Right lobe of liver (tissue), 6 donors: ENCODE data around the gene GLA. TPM values are rescaled to one million over a fixed set of nuclear protein-coding genes. Genes with fewer than 3 reads are reported as not detected.
A peak's percentile ranks its signal among the peaks of the same experiment; 100 is the strongest.

Source experiments
- ATAC-seq, 4 donors: fragments of 200-7000 bp; cut with Tn5 transposase; one replicate each; pipeline ENCODE4 v1.9.1; 2020; ENCODE audit warnings: mild to moderate bottlenecking in 4 of 4, moderate library complexity in 4 of 4
- DNase-seq, 3 donors: peaks; one replicate each; pipeline ENCODE4 v3.0.0-alpha.2; 2020
- H3K27ac ChIP-seq, 3 donors: fragments of 200-600 bp; one replicate each; pipeline ENCODE4 v1.8.0; 2022
- H3K27me3 ChIP-seq, 2 donors: fragments of 200-600 bp; one replicate each; pipeline ENCODE4 v1.8.0; 2022
- H3K36me3 ChIP-seq, 4 donors: fragments of 200-600 bp; sonication (generic) in 1 of 4; one replicate each; pipeline versions ENCODE4 v1.5.1 to v1.8.0; 2017 to 2022; ENCODE audit warnings: control low read depth in 1 of 4
- H3K4me1 ChIP-seq, 4 donors: fragments of 200-600 bp; sonication (generic) in 1 of 4; one replicate each; pipeline versions ENCODE4 v1.5.1 to v1.8.0; 2017 to 2022; ENCODE audit warnings: control low read depth in 1 of 4
- H3K4me3 ChIP-seq, 3 donors: fragments of 200-600 bp; one replicate each; pipeline ENCODE4 v1.8.0; 2022
- H3K9me3 ChIP-seq, 4 donors: fragments of 200-600 bp; sonication (generic) in 1 of 4; one replicate each; pipeline versions ENCODE4 v1.5.1 to v1.8.0; 2017 to 2022; ENCODE audit warnings: control low read depth in 1 of 4
- POLR2A ChIP-seq: fragments of 450-650 bp; IDR thresholded peaks from one replicate; pipeline ENCODE4 v1.6.1; 2017; ENCODE audit warnings: antibody characterized with exemption, mild to moderate bottlenecking
- WGBS: methylation state at CpG from one replicate; pipeline ENCODE4 v1.1.6; 2018; ENCODE audit warnings: low coverage, low lambda C conversion rate; ENCODE audit not compliant: insufficient coverage; ENCODE audit errors: missing lambda C conversion rate; 5-methylcytosine and 5-hydroxymethylcytosine counted together
- intact Hi-C, 2 donors: fragments of 100-400 bp; cut with DNase I; formaldehyde crosslinking; loops; one replicate each; pipeline versions ENCODE4 v1.11.2 to v1.14.1; 2022
- total RNA-seq, 6 experiments: library from RNA; depleted of rRNA in 2 of 6; stranded (reverse); fragments of >200 nt in 2 of 6; fragmentation: NEBNext Ultra II Directional in 3 of 6; extraction: Animal tissue kit (Norgen Biotek cat#: 25700) in 3 of 6; gene quantifications; one replicate each; pipeline versions ENCODE4 v1.1.0 to v1.2.4, GENCODE V29; 2016 to 2023
- TF ChIP-seq, protein P1 (sequence below), 4 donors: fragments of 200-600 bp in 3 of 4; fragments of 450-650 bp in 1 of 4; IDR thresholded peaks; one replicate each; pipeline versions ENCODE4 v1.5.1 to v1.8.0; 2016 to 2022; ENCODE audit warnings: antibody characterized with exemption in 4 of 4, mild to moderate bottlenecking in 2 of 4
- donor health status: DM: no; HTN: yes; CAD: no.
- donor health status: DM: no; HTN: no; CAD: no.
- donor health status: DM: no; HTN: no; CAD: no.
- donor health status: DM: no; HTN: yes; CAD: no.
- donor health status: DM: no; HTN: yes; CAD: no.

GLA gene
- total RNA-seq, 6 experiments from 2014 or later, result 8.1 to 19.0 (median 15.0) TPM

DNA sequence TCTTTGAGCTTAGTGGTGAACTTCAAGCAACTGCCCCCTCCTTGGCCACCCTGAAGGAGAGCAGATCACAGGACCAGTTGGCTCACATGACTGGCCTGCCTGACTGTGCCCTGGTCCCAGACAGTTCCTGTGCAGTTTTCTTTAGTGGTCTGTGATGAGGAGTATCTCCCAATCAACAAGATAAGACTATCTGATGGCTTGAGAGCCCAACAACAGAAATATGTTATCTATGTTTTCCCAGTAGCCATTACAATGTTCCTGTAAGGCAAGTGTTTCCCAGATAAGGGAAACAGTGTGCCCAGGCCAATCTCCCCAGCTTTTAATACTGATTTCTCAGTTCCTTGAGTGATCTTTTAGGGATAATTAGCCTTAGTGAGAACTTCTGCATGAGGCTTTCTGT is 45.0 kb downstream of the GLA start:
- ATAC-seq, result no peak

GRCh38 chrX:101362116-101362515 is 45.6 kb downstream of the GLA start:
- Histone ChIP-seq H3K9me3 (no peaks in the 10 kb centered on the region), H3K4me1 (no peaks in the 10 kb centered on the region), H3K4me3 (no peak overlapping the region), H3K27me3 (no peaks in the 10 kb centered on the region), H3K27ac (no peak overlapping the region), H3K36me3 (no peaks in the 10 kb centered on the region)
- WGBS, result 32% methylated on average over 2 of the region's 3 CpGs
- TF ChIP-seq, protein P1, sequence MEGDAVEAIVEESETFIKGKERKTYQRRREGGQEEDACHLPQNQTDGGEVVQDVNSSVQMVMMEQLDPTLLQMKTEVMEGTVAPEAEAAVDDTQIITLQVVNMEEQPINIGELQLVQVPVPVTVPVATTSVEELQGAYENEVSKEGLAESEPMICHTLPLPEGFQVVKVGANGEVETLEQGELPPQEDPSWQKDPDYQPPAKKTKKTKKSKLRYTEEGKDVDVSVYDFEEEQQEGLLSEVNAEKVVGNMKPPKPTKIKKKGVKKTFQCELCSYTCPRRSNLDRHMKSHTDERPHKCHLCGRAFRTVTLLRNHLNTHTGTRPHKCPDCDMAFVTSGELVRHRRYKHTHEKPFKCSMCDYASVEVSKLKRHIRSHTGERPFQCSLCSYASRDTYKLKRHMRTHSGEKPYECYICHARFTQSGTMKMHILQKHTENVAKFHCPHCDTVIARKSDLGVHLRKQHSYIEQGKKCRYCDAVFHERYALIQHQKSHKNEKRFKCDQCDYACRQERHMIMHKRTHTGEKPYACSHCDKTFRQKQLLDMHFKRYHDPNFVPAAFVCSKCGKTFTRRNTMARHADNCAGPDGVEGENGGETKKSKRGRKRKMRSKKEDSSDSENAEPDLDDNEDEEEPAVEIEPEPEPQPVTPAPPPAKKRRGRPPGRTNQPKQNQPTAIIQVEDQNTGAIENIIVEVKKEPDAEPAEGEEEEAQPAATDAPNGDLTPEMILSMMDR (IDR thresholded peaks at IDR 0.05), result no peak
- TF ChIP-seq POLR2A, result no peak
- no peak for ATAC-seq
- DNase-seq, result no peak
- intact Hi-C loops, result no loop called here

More for the DNA sequence above, 45.0 kb downstream of the GLA start:
- Histone ChIP-seq H3K4me1 (no peaks in the 10 kb centered on the region), H3K27me3 (no peaks in the 10 kb centered on the region), H3K4me3 (no peak overlapping the region), H3K27ac (no peak overlapping the region), H3K36me3 (no peaks in the 10 kb centered on the region), H3K9me3 (no peaks in the 10 kb centered on the region)
- DNase-seq, result no peak
- TF ChIP-seq, protein P1 (IDR thresholded peaks at IDR 0.05), result no peak
- no peak for TF ChIP-seq POLR2A
- intact Hi-C loops, result no loop called here

GRCh38 chrX:101360390-101360789 is 47.3 kb downstream of the GLA start:
- Histone ChIP-seq H3K4me3 (no peak overlapping the region), H3K27ac (no peak overlapping the region), H3K4me1 (no peaks in the 10 kb centered on the region), H3K27me3 (no peaks in the 10 kb centered on the region), H3K36me3 (no peaks in the 10 kb centered on the region), H3K9me3 (no peaks in the 10 kb centered on the region)
- intact Hi-C loops, result no loop called here
- no peak for TF ChIP-seq POLR2A
- TF ChIP-seq, protein P1 (IDR thresholded peaks at IDR 0.05), result no peak
- ATAC-seq, result no peak
- WGBS, result 46% methylated on average over 4 of the region's 7 CpGs
- no peak for DNase-seq

GRCh38 chrX:101359966-101360365 is 47.8 kb downstream of the GLA start:
- Histone ChIP-seq H3K4me3 (no peak overlapping the region), H3K27me3 (no peaks in the 10 kb centered on the region), H3K27ac (no peak overlapping the region), H3K4me1 (no peaks in the 10 kb centered on the region), H3K36me3 (no peaks in the 10 kb centered on the region), H3K9me3 (no peaks in the 10 kb centered on the region)
- TF ChIP-seq, protein P1 (IDR thresholded peaks at IDR 0.05), result no peak
- TF ChIP-seq POLR2A, result no peak
- DNase-seq (no peak), ATAC-seq (no peak)
- 13% methylated on average over 1 of the region's 1 CpG for WGBS
- intact Hi-C loops, result no loop called here

DNA sequence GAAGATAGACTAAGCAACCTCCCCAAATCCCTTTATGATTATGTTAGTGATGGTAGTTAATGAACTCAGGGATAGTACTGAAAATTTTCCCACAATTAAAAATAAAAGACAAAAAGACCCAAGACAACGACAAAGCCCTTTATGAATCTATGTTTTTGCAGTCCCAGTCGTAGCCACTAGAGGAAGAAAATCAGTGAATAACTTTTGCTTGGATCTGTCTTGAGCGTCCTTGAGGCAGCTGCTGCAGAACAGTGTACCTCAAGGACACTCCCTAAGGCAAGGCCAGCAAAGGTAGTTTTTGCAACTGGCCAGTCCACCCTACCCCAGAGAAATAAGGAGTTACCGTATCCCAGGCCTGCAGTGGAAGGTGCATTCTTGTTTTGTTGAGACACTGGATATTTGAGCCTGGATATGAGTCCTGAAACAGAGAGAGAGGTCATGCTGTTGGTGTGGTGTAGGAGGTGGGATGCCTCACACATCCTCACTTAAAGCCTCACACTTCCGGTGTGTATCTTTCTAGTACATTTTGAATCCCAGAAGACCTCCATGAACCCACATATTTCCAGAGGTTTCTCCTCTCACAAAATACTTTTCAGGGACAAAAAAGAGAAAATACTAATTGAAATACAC is 50.4 kb downstream of the GLA start:
- Histone ChIP-seq H3K36me3 (no peaks in the 10 kb centered on the region), H3K27ac (no peak overlapping the region), H3K4me1 (no peaks in the 10 kb centered on the region), H3K27me3 (no peaks in the 10 kb centered on the region), H3K9me3 (no peaks in the 10 kb centered on the region), H3K4me3 (no peak overlapping the region)
- no peak for ATAC-seq
- no peak for DNase-seq
- intact Hi-C loops, result no loop called here
- 57% methylated on average over 5 of the region's 5 CpGs for WGBS
- TF ChIP-seq, protein P1 (IDR thresholded peaks at IDR 0.05), result peak in 2 of 4 donors; percentile 21 to 26
- no peak for TF ChIP-seq POLR2A
